Measurements from ENCODE around the gene SLMAP. TPM values are rescaled to one million over a fixed set of nuclear protein-coding genes. Genes with fewer than 3 reads are reported as not detected.

The SLMAP gene
- total RNA-seq, 3 donors from 2014 or later: 41.3 to 105 (median 83.6) TPM

GRCh38 chr3:57770009-57770827 is 14.1 kb downstream of the SLMAP start:
- no peaks in the 10 kb centered on the region for H3K9me3 ChIP-seq
- H3K27ac ChIP-seq: no peak overlapping the region
- H3K4me1 ChIP-seq: peaks cover 0 to under 1% of the 10 kb centered on the region in 2 donors
- H3K36me3 ChIP-seq: no peaks in the 10 kb centered on the region
- H3K27me3 ChIP-seq: no peaks in the 10 kb centered on the region
- no peak for DNase-seq (ENCODE audit: low spot score in 2 of 2)
- intact Hi-C loops (cut with DNase I; ENCODE audit: low total_unique reads): no loop called here
- no peak for TF ChIP-seq POLR2AphosphoS5 (IDR thresholded peaks at IDR 0.05)
- TF ChIP-seq CTCF (IDR thresholded peaks at IDR 0.05): no peak
- TF ChIP-seq POLR2A (IDR thresholded peaks at IDR 0.05): no peak
- H3K4me3 ChIP-seq: no peak overlapping the region

GRCh38 chr3:57772251-57772650 is 16.1 kb downstream of the SLMAP start:
- Histone ChIP-seq H3K36me3 (no peaks in the 10 kb centered on the region), H3K27me3 (no peaks in the 10 kb centered on the region), H3K27ac (no peak overlapping the region), H3K4me1 (no peaks in the 10 kb centered on the region), H3K9me3 (no peaks in the 10 kb centered on the region), H3K4me3 (no peak overlapping the region)
- TF ChIP-seq POLR2AphosphoS5 (IDR thresholded peaks at IDR 0.05): no peak
- TF ChIP-seq CTCF (IDR thresholded peaks at IDR 0.05): no peak
- TF ChIP-seq POLR2A (IDR thresholded peaks at IDR 0.05): no peak
- intact Hi-C loops (cut with DNase I; ENCODE audit: low total_unique reads): no loop called here
- DNase-seq (ENCODE audit: low spot score in 2 of 2): no peak

- no peak for DNase-seq (ENCODE audit: low spot score in 2 of 2)
- no peak overlapping the region for H3K27ac ChIP-seq
These were observed 21.7 kb downstream of the SLMAP start for GRCh38 chr3:57777774-57778173.

GRCh38 chr3:57778494-57778893 is 22.4 kb downstream of the SLMAP start:
- no peaks in the 10 kb centered on the region for H3K36me3 ChIP-seq
- no peak overlapping the region for H3K4me3 ChIP-seq
- no peak for TF ChIP-seq CTCF (IDR thresholded peaks at IDR 0.05)
- TF ChIP-seq POLR2AphosphoS5 (IDR thresholded peaks at IDR 0.05): no peak
- no peak for TF ChIP-seq POLR2A (IDR thresholded peaks at IDR 0.05)
- no peaks in the 10 kb centered on the region for H3K9me3 ChIP-seq
- H3K27me3 ChIP-seq: no peaks in the 10 kb centered on the region
- no peak overlapping the region for H3K27ac ChIP-seq
- no peaks in the 10 kb centered on the region for H3K4me1 ChIP-seq
- intact Hi-C loops (cut with DNase I; ENCODE audit: low total_unique reads): no loop called here
- no peak for DNase-seq (ENCODE audit: low spot score in 2 of 2)

More at GRCh38 chr3:57777774-57778173, 21.7 kb downstream of the SLMAP start:
- H3K36me3 ChIP-seq: no peaks in the 10 kb centered on the region
- no peaks in the 10 kb centered on the region for H3K4me1 ChIP-seq
- H3K4me3 ChIP-seq: no peak overlapping the region
- H3K9me3 ChIP-seq: no peaks in the 10 kb centered on the region
- TF ChIP-seq CTCF (IDR thresholded peaks at IDR 0.05) (no peak), POLR2AphosphoS5 (IDR thresholded peaks at IDR 0.05) (no peak), POLR2A (IDR thresholded peaks at IDR 0.05) (no peak)
- intact Hi-C loops (cut with DNase I; ENCODE audit: low total_unique reads): no loop called here
- H3K27me3 ChIP-seq: no peaks in the 10 kb centered on the region

- H3K4me1 ChIP-seq: no peaks in the 10 kb centered on the region
- intact Hi-C loops (cut with DNase I; ENCODE audit: low total_unique reads): no loop called here
- H3K9me3 ChIP-seq: no peaks in the 10 kb centered on the region
- no peak for DNase-seq (ENCODE audit: low spot score in 2 of 2)
- H3K36me3 ChIP-seq: no peaks in the 10 kb centered on the region
- no peaks in the 10 kb centered on the region for H3K27me3 ChIP-seq
- H3K27ac ChIP-seq: no peak overlapping the region
- H3K4me3 ChIP-seq: no peak overlapping the region
- TF ChIP-seq POLR2A (IDR thresholded peaks at IDR 0.05) (no peak), POLR2AphosphoS5 (IDR thresholded peaks at IDR 0.05) (no peak), CTCF (IDR thresholded peaks at IDR 0.05) (no peak)
These were observed 23.6 kb downstream of the SLMAP start for GRCh38 chr3:57779666-57780065.

Data from breast epithelium (tissue), 4 donors.